Spleen (tissue), 11 donors: Measurements from ENCODE around the gene CHST8. TPM values are rescaled to one million over a fixed set of nuclear protein-coding genes. Genes with fewer than 3 reads are reported as not detected.

Experiments
- DNase-seq: peaks from one replicate; pipeline ENCODE4 v3.0.0-alpha.2; 2020
- H3K27ac ChIP-seq, 8 donors: fragments of 200-600 bp; sonication (generic) in 7 of 8; 1 replicate in 4 of 8; 2 replicates in 4 of 8; pipeline versions ENCODE4 v1.5.0 to v1.8.0; 2016 to 2021; ENCODE audit warnings: inconsistent platforms in 4 of 8, mild to moderate bottlenecking in 4 of 8, moderate library complexity in 1 of 8
- H3K27me3 ChIP-seq, 7 donors: fragments of 200-600 bp; sonication (generic) in 6 of 7; replicated peaks in 1 of 7; 1 replicate in 4 of 7; 2 replicates in 3 of 7; pipeline versions ENCODE4 v1.5.0 to v1.8.0; 2016 to 2021; ENCODE audit warnings: inconsistent platforms in 3 of 7, mild to moderate bottlenecking in 1 of 7
- H3K36me3 ChIP-seq, 6 donors: fragments of 200-600 bp; sonication (generic) in 5 of 6; 1 replicate in 4 of 6; 2 replicates in 2 of 6; pipeline versions ENCODE4 v1.5.0 to v1.8.0; 2016 to 2021; ENCODE audit warnings: inconsistent platforms in 2 of 6
- H3K4me1 ChIP-seq, 6 donors: fragments of 200-600 bp; sonication (generic) in 5 of 6; 1 replicate in 3 of 6; 2 replicates in 3 of 6; pipeline versions ENCODE4 v1.5.0 to v1.8.0; 2016 to 2021; ENCODE audit warnings: inconsistent platforms in 3 of 6
- H3K4me3 ChIP-seq, 8 donors: fragments of 200-600 bp; sonication (generic) in 7 of 8; 1 replicate in 4 of 8; 2 replicates in 4 of 8; pipeline versions ENCODE4 v1.5.0 to v1.8.0; 2016 to 2021; ENCODE audit warnings: inconsistent platforms in 4 of 8, mild to moderate bottlenecking in 4 of 8, moderate library complexity in 2 of 8
- H3K9me3 ChIP-seq, 8 donors: fragments of 200-600 bp; sonication (generic) in 7 of 8; 1 replicate in 4 of 8; 2 replicates in 4 of 8; pipeline versions ENCODE4 v1.5.0 to v1.8.0; 2016 to 2021; ENCODE audit warnings: inconsistent platforms in 4 of 8
- CTCF ChIP-seq, 11 experiments: fragments of 200-600 bp in 7 of 11; fragments of 450-650 bp in 4 of 11; sonication (generic) in 4 of 11; IDR thresholded peaks in 8 of 11; conservative IDR thresholded peaks in 3 of 11; 1 replicate in 7 of 11; 2 replicates in 4 of 11; pipeline versions ENCODE4 v1.4.0 to v1.8.0; 2016 to 2021; ENCODE audit warnings: antibody characterized with exemption in 11 of 11, inconsistent platforms in 4 of 11, mild to moderate bottlenecking in 1 of 11
- POLR2A ChIP-seq, 3 donors: fragments of 450-650 bp; IDR thresholded peaks; one replicate each; pipeline ENCODE4 v1.5.1; 2017; ENCODE audit warnings: antibody characterized with exemption in 3 of 3, mild to moderate bottlenecking in 1 of 3
- POLR2AphosphoS5 ChIP-seq, 3 donors: sonication (generic); formaldehyde crosslinking; IDR thresholded peaks; one replicate each; pipeline ENCODE4 v1.5.1; 2017; ENCODE audit warnings: antibody characterized with exemption in 3 of 3
- WGBS, 5 donors: extraction: QIAGEN DNeasy Blood & Tissue Kit in 3 of 5; methylation state at CpG; one replicate each; pipeline versions ENCODE4 v1.1.5 to v1.1.7; 2013 to 2018; 5-methylcytosine and 5-hydroxymethylcytosine counted together
- intact Hi-C: fragments of 100-400 bp; cut with DNase I; formaldehyde crosslinking; loops from one replicate; pipeline ENCODE4 v1.15.0; 2023; ENCODE audit warnings: low total_unique reads
- polyA plus RNA-seq, 3 donors: library from polyadenylated mRNA; stranded (reverse); fragments of 200-250 nt; gene quantifications; one replicate each; pipeline ENCODE4 v1.2.1, GENCODE V29; 2013
- total RNA-seq, 7 donors: library from RNA; depleted of rRNA in 3 of 7; stranded (reverse); fragments of >200 nt in 3 of 7; fragmentation: NEBNext Ultra II Directional in 4 of 7; extraction: Animal tissue kit (Norgen Biotek cat#: 25700) in 4 of 7; gene quantifications; one replicate each; pipeline versions ENCODE4 v1.1.0 to v1.2.1, GENCODE V29; 2016 to 2021
- donor health status: healthy with polysubstance abuse.
- donor health status: DM: no; HTN: no; CAD: no; lungs with moderate emphysema.
- donor health status: DM: no; HTN: no; CAD: no.
- donor health status: Bipolar disorder and iron deficiency.
- donor health status: healthy.
- donor health status: DM: no; HTN: no; CAD: no.
- donor health status: DM: yes; HTN: yes; CAD: no.

The CHST8 gene
- total and polyA plus RNA-seq, 10 donors, result 0.43 to 4.0 (median 1.6) TPM

DNA sequence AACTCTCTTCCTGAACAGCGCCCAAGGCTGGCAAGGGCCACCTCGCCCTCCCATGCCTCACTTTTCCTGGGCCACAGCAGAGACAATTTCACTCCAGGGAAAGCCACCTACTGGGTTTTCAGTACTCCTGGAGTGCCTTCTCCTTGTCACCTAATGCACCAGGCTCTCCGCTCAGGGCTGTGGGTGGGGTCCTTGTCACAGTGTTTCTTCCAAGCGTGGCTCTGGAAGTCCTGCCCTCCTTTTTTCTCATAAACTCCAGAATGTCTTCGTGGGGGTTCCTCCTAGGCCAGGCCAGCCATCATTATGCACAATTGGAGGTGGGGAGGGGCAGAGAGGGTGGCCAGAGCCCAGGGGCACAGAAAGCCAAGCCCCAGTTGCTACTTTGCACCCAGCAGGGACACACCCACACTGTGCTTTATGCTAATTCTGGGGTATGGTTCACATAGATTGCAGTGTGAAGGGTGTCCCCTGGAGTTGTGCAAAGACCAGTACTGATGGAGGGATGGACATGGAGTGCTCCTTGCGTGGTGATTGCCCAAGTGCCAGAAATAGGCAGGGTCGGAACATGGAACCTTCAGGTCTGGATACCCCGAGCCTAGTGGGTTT, 78.8 kb downstream of the CHST8 start:
- intact Hi-C loops, result no loop called here
- WGBS, 5 donors, result 59 to 80% (median 74%) methylated on average over 8 of the region's 8 CpGs
- peak; percentile 41 for DNase-seq

GRCh38 chr19:33701565-33701964, 79.8 kb downstream of the CHST8 start:
- Histone ChIP-seq H3K4me3 (no peak overlapping the region), H3K4me1 (no peaks in the 10 kb centered on the region), H3K9me3 (no peaks in the 10 kb centered on the region), H3K27ac (no peak overlapping the region), H3K36me3 (no peaks in the 10 kb centered on the region), H3K27me3 (peaks cover 0 to 11% (median 0%) of the 10 kb centered on the region in 7 donors)
- DNase-seq, result peak; percentile 17
- 64 to 72% (median 70%) methylated on average over 8 of the region's 8 CpGs for WGBS, 5 donors
- no peak for TF ChIP-seq CTCF (IDR thresholded peaks at IDR 0.05 in 8 of 11, conservative IDR thresholded peaks at IDR 0.05 in 3 of 11)
- no peak for TF ChIP-seq POLR2A (IDR thresholded peaks at IDR 0.05)
- TF ChIP-seq POLR2AphosphoS5 (IDR thresholded peaks at IDR 0.05), result no peak
- intact Hi-C loops, result no loop called here

More for the DNA sequence above, 78.8 kb downstream of the CHST8 start:
- no peaks in the 10 kb centered on the region for H3K36me3 ChIP-seq
- no peaks in the 10 kb centered on the region for H3K4me1 ChIP-seq
- H3K9me3 ChIP-seq, result no peaks in the 10 kb centered on the region
- H3K4me3 ChIP-seq, result no peak overlapping the region
- no peak for TF ChIP-seq POLR2A (IDR thresholded peaks at IDR 0.05)
- no peak for TF ChIP-seq CTCF (IDR thresholded peaks at IDR 0.05 in 8 of 11, conservative IDR thresholded peaks at IDR 0.05 in 3 of 11)
- TF ChIP-seq POLR2AphosphoS5 (IDR thresholded peaks at IDR 0.05), result no peak
- no peak overlapping the region for H3K27ac ChIP-seq
- peaks cover 0 to 11% (median 0%) of the 10 kb centered on the region in 7 donors for H3K27me3 ChIP-seq

GRCh38 chr19:33702606-33703437, 81.1 kb downstream of the CHST8 start:
- Histone ChIP-seq H3K4me1 (no peaks in the 10 kb centered on the region), H3K9me3 (no peaks in the 10 kb centered on the region), H3K27me3 (peaks cover 0 to 11% (median 0%) of the 10 kb centered on the region in 7 donors), H3K36me3 (no peaks in the 10 kb centered on the region), H3K27ac (no peak overlapping the region), H3K4me3 (no peak overlapping the region)
- TF ChIP-seq POLR2AphosphoS5 (IDR thresholded peaks at IDR 0.05) (no peak), CTCF (IDR thresholded peaks at IDR 0.05 in 8 of 11, conservative IDR thresholded peaks at IDR 0.05 in 3 of 11) (no peak), POLR2A (IDR thresholded peaks at IDR 0.05) (no peak)
- intact Hi-C loops, result no loop called here
- peak; percentile 61 for DNase-seq
- 63 to 73% (median 68%) methylated on average over 16 to 21 of the region's 21 CpGs for WGBS, 5 donors

DNA sequence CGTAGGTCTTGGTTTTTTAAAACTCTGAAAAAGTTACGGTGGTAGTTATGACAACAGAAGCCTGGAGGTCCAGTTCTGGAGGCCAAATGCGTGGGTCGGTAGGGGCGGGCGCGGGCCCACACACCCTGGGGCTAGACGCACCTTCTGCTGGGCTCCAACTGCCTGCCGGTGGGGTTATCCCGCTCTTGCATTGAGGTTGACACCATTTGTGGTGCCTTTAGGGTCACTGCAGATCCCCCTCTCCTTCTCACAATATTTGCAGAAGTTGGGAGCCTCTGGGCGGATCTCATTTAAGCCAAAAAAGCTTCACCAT, 81.6 kb downstream of the CHST8 start:
- peaks cover 0 to 11% (median 0%) of the 10 kb centered on the region in 7 donors for H3K27me3 ChIP-seq
- H3K9me3 ChIP-seq, result no peaks in the 10 kb centered on the region
- no peak for DNase-seq
- no peaks in the 10 kb centered on the region for H3K4me1 ChIP-seq
- 80 to 87% (median 84%) methylated on average over 10 to 11 of the region's 11 CpGs for WGBS, 5 donors
- TF ChIP-seq POLR2AphosphoS5 (IDR thresholded peaks at IDR 0.05) (no peak), POLR2A (IDR thresholded peaks at IDR 0.05) (no peak), CTCF (IDR thresholded peaks at IDR 0.05 in 8 of 11, conservative IDR thresholded peaks at IDR 0.05 in 3 of 11) (no peak)
- H3K27ac ChIP-seq, result no peak overlapping the region
- H3K36me3 ChIP-seq, result no peaks in the 10 kb centered on the region
- intact Hi-C loops, result no loop called here
- H3K4me3 ChIP-seq, result no peak overlapping the region
